ENCODE results near the gene ARID3B.

ARID3B gene

DNA sequence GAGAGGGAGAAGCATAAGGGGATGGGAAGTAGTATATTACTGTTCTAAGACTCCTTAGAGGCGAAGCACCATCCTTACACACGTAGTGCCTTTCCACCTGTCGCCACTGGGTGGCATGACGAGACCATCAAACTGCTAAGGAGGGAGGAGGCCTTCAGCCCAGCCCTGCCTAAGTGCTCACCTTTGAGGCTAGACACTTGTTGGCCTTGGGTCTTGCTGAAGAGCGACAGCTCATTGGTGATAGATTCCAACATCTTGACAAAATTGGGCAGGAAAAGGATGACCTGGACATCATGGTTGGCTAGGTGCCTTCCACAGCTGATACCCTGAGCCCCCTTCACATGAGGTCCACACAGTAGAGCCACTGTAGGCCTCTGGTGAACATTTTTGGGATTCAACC lies 94.2 kb downstream of the ARID3B start:
- TF ChIP-seq FOXP2 (optimal IDR thresholded peaks at IDR 0.05; ENCODE audit: borderline replicate concordance, extremely low read depth, extremely low read length, insufficient read depth) (no peak), REST (IDR thresholded peaks at IDR 0.05; ENCODE audit: insufficient read depth in 1 of 2, low read depth in 2 of 2, low read length in 2 of 2) (no peak), TAF1 (IDR thresholded peaks at IDR 0.05; ENCODE audit: borderline replicate concordance, insufficient read depth, low read length) (no peak), SIN3A (IDR thresholded peaks at IDR 0.05; ENCODE audit: borderline replicate concordance, insufficient read depth, low read length) (no peak), POLR2AphosphoS5 (IDR thresholded peaks at IDR 0.05; ENCODE audit: low read depth, low read length) (no peak)

DNA sequence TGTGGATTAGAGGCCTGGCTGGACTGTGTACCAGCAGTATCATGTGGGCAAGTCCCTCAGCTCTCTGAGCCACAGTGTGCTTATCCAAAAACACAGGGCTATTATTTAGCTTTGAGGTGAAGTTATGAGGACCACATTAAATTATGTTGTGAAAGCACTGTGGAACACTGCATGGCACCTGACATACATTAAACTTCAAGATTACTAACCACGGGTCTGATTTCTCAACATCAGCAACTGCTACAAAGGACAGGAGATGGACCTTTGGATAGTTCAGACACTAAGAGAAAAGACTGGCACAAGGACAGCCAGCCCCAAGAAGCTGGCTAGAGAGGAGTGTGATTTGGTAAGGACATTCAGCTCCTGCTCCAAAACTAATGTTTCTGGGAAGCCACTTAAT lies 96.0 kb downstream of the ARID3B start:
- TF ChIP-seq FOXP2 (optimal IDR thresholded peaks at IDR 0.05; ENCODE audit: borderline replicate concordance, extremely low read depth, extremely low read length, insufficient read depth) (no peak), TAF1 (IDR thresholded peaks at IDR 0.05; ENCODE audit: borderline replicate concordance, insufficient read depth, low read length) (no peak), REST (IDR thresholded peaks at IDR 0.05; ENCODE audit: insufficient read depth in 1 of 2, low read depth in 2 of 2, low read length in 2 of 2) (no peak), POLR2AphosphoS5 (IDR thresholded peaks at IDR 0.05; ENCODE audit: low read depth, low read length) (no peak), SIN3A (IDR thresholded peaks at IDR 0.05; ENCODE audit: borderline replicate concordance, insufficient read depth, low read length) (no peak)

GRCh38 chr15:74641151-74641550 lies 100.1 kb downstream of the ARID3B start:
- TF ChIP-seq FOXP2 (optimal IDR thresholded peaks at IDR 0.05; ENCODE audit: borderline replicate concordance, extremely low read depth, extremely low read length, insufficient read depth) = no peak
- no peak for TF ChIP-seq SIN3A (IDR thresholded peaks at IDR 0.05; ENCODE audit: borderline replicate concordance, insufficient read depth, low read length)
- no peak for TF ChIP-seq REST (IDR thresholded peaks at IDR 0.05; ENCODE audit: insufficient read depth in 1 of 2, low read depth in 2 of 2, low read length in 2 of 2)
- no peak for TF ChIP-seq TAF1 (IDR thresholded peaks at IDR 0.05; ENCODE audit: borderline replicate concordance, insufficient read depth, low read length)
- no peak for TF ChIP-seq POLR2AphosphoS5 (IDR thresholded peaks at IDR 0.05; ENCODE audit: low read depth, low read length)

GRCh38 chr15:74642348-74642733 lies 101.3 kb downstream of the ARID3B start:
- TF ChIP-seq REST (IDR thresholded peaks at IDR 0.05; ENCODE audit: insufficient read depth in 1 of 2, low read depth in 2 of 2, low read length in 2 of 2) (no peak), TAF1 (IDR thresholded peaks at IDR 0.05; ENCODE audit: borderline replicate concordance, insufficient read depth, low read length) (no peak), SIN3A (IDR thresholded peaks at IDR 0.05; ENCODE audit: borderline replicate concordance, insufficient read depth, low read length) (no peak), FOXP2 (optimal IDR thresholded peaks at IDR 0.05; ENCODE audit: borderline replicate concordance, extremely low read depth, extremely low read length, insufficient read depth) (no peak), POLR2AphosphoS5 (IDR thresholded peaks at IDR 0.05; ENCODE audit: low read depth, low read length) (no peak)
